DND-41 (cell line): ENCODE results near the gene CPN2.

Experiments used
- ATAC-seq: fragments of 200-7000 bp; cut with Tn5 transposase; 3 replicates; pipeline ENCODE4 v1.9.1; 2021; ENCODE audit warnings: low read depth; ENCODE audit not compliant: insufficient read depth
- DNase-seq: peaks from one replicate; pipeline ENCODE4 v3.0.0-alpha.2; 2020
- H2AFZ ChIP-seq: 2 replicates; pipeline ENCODE4 v1.6.0; 2012; ENCODE audit warnings: low read depth, low read length
- H3K27ac ChIP-seq: 2 replicates; pipeline ENCODE4 v1.5.1; 2012; ENCODE audit warnings: low read length, inconsistent platforms
- H3K27me3 ChIP-seq: fragments of 200-600 bp; sonication (generic); 2 replicates; pipeline ENCODE4 v1.6.0; 2012; ENCODE audit warnings: low read length, mild to moderate bottlenecking, inconsistent platforms; ENCODE audit not compliant: insufficient read depth, poor library complexity
- H3K36me3 ChIP-seq: 2 replicates; pipeline ENCODE4 v1.5.1; 2012; ENCODE audit warnings: low read length, inconsistent platforms; ENCODE audit not compliant: insufficient read depth
- H3K4me1 ChIP-seq: 2 replicates; pipeline ENCODE4 v1.5.1; 2012; ENCODE audit warnings: mild to moderate bottlenecking, low read length; ENCODE audit not compliant: insufficient read depth
- H3K4me2 ChIP-seq: 2 replicates; pipeline ENCODE4 v1.6.0; 2012; ENCODE audit warnings: mild to moderate bottlenecking, moderate library complexity, low read length, inconsistent platforms; ENCODE audit not compliant: insufficient read depth
- H3K4me3 ChIP-seq, 2 experiments: fragments of 200-600 bp in 1 of 2; shearing (Covaris generic) in 1 of 2; 2 replicates each; pipeline ENCODE4 v1.5.1; 2012 to 2016; ENCODE audit warnings: inconsistent platforms in 2 of 2, low read length in 2 of 2, mild to moderate bottlenecking in 2 of 2, low read depth in 1 of 2, moderate library complexity in 1 of 2
- H3K79me2 ChIP-seq: 2 replicates; pipeline ENCODE4 v1.6.0; 2012; ENCODE audit warnings: low read length, inconsistent platforms; ENCODE audit not compliant: insufficient read depth
- H3K9ac ChIP-seq: 2 replicates; pipeline ENCODE4 v1.6.0; 2012; ENCODE audit warnings: low read depth, mild to moderate bottlenecking, inconsistent platforms, low read length, moderate library complexity
- H3K9me3 ChIP-seq: 2 replicates; pipeline ENCODE4 v1.5.1; 2012; ENCODE audit warnings: low read length, moderate library complexity, mild to moderate bottlenecking, inconsistent platforms; ENCODE audit not compliant: insufficient read depth, severe bottlenecking
- H4K20me1 ChIP-seq: 2 replicates; pipeline ENCODE4 v1.6.0; 2012; ENCODE audit warnings: low read length; ENCODE audit not compliant: insufficient read depth
- CTCF ChIP-seq: IDR thresholded peaks from 2 replicates; pipeline ENCODE4 v1.5.1; 2012; ENCODE audit warnings: borderline replicate concordance, low read length, moderate library complexity, mild to moderate bottlenecking; ENCODE audit not compliant: poor library complexity, severe bottlenecking; ENCODE audit errors: extremely low read depth
- EZH2 ChIP-seq: IDR thresholded peaks from 3 replicates; pipeline ENCODE4 v1.6.1; 2012; ENCODE audit warnings: borderline replicate concordance, low read depth, mild to moderate bottlenecking, moderate library complexity, low read length, inconsistent platforms; ENCODE audit not compliant: severe bottlenecking

The CPN2 gene

DNA sequence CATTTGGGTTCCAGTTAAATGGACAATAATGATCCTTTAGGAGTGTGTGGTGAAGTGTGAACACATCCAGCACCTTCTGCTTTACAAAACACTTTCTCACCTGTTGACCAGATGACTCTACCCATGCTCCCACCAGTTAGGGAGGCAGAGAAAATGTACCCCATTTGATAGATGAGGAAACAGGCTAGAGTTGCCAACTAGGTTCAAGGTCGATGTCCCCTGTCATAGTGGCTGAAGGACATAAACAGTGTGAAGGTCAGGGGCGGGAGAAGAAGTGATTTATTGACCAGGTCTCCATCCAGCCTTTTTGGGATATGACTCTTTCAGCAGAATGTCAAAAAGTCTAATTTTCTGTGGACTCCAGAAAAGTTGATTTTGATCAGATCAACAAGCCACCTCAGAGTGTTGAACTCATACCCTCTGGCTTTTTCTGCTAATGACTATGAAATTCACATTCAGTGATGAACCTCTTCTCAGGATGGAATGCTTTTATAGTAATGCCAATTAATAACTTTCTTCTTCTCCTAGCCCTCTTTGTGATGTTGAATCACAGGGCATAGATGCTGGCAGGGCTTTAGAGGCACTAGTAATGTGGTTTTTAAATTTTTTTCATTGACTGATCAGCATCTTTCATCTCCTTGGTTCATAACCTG lies 57.5 kb downstream of the CPN2 start:
- Histone ChIP-seq H3K9me3 (peaks cover 5% of the 10 kb centered on the region), H3K9ac (no peak overlapping the region), H3K4me2 (no peak overlapping the region), H3K4me3 (no peak overlapping the region), H4K20me1 (no peaks in the 10 kb centered on the region), H3K4me1 (peaks cover 21% of the 10 kb centered on the region), H3K79me2 (no peaks in the 10 kb centered on the region), H3K27me3 (no peaks in the 10 kb centered on the region), H2AFZ (no peak overlapping the region), H3K36me3 (no peaks in the 10 kb centered on the region), H3K27ac (no peak overlapping the region)
- DNase-seq (no peak), ATAC-seq (0 out of 3 replicates have a peak, but pooled peaks have one; percentile 15)
- TF ChIP-seq CTCF (no peak), EZH2 (no peak)

DNA sequence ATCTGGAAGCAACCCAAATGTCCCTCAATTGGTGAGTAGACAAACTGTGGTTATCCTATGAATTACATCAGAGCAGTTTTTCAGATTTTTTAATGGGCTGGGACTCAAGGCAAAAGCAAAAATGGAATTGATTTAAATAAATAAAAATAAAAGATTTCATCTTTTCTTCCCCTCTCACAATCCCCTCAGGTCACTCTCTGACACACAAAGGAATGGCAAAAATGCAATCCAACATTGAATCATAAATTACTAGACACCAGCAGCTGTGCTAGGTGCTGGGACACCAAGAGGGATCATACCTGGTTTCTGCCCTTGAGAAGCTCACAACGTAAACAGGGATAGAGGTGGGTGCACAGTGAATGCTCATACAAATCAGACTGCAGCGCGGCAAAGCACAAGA lies 58.8 kb downstream of the CPN2 start:
- Histone ChIP-seq H3K79me2 (no peaks in the 10 kb centered on the region), H4K20me1 (no peaks in the 10 kb centered on the region), H3K9ac (no peak overlapping the region), H3K27ac (no peak overlapping the region), H3K4me2 (no peak overlapping the region), H3K4me1 (peaks cover 17% of the 10 kb centered on the region), H3K9me3 (peaks cover 5% of the 10 kb centered on the region), H2AFZ (no peak overlapping the region), H3K36me3 (no peaks in the 10 kb centered on the region), H3K4me3 (no peak overlapping the region), H3K27me3 (no peaks in the 10 kb centered on the region)
- no peak for ATAC-seq
- TF ChIP-seq EZH2 (no peak), CTCF (no peak)
- no peak for DNase-seq
